Endothelial cell of hepatic sinusoid (primary cell): ENCODE results near the gene KRTAP5-6.

Source experiments
- in situ Hi-C: cut with HindIII; loops from 2 replicates; pipeline ENCODE4 v1.10.0; 2017; ENCODE audit warnings: low sequenced_read_pairs

The KRTAP5-6 gene, protein sequence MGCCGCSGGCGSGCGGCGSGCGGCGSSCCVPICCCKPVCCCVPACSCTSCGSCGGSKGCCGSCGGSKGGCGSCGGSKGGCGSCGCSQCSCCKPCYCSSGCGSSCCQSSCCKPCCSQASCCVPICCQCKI

DNA sequence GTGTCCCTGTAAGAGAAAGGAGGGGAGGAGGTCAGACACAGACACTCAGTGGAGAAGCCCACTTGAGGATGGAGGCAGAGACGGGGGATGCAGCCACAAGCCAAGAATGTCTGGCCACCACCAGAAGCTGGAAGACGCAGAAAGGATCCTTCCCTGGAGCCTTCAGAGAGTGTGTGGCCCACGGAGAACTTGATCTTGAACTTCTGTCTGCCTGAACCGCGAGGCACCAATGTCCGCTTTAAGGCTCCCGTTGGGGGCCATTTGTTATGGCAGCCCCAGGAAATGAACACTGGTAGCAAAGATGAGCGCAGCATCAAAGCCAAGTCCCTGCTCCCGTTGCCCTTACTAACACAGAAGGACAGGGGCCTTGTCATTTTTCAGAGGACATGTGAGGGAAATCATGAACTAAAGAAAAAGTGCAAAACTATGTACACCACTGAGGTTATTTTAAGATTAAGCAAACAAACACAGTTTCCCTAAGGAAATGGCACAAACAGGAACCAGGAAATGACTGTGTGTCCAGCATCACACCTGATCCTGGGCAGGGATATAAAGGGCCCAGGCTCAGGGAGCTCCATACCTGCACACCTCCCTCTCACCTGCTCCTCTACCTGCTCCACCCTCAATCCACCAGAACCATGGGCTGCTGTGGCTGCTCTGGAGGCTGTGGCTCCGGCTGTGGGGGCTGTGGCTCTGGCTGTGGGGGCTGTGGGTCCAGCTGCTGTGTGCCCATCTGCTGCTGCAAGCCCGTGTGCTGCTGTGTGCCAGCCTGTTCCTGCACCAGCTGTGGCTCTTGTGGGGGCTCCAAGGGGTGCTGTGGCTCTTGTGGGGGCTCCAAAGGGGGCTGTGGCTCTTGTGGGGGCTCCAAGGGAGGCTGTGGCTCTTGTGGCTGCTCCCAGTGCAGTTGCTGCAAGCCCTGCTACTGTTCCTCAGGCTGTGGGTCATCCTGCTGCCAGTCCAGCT is at the start of gene KRTAP5-6:
TSS of gene KRTAP5-6 (plus strand) at position 588 of the 963 bp plus-strand sequence. CDS start at position 639, 51 bp downstream.
- in situ Hi-C loops = no loop called here

DNA sequence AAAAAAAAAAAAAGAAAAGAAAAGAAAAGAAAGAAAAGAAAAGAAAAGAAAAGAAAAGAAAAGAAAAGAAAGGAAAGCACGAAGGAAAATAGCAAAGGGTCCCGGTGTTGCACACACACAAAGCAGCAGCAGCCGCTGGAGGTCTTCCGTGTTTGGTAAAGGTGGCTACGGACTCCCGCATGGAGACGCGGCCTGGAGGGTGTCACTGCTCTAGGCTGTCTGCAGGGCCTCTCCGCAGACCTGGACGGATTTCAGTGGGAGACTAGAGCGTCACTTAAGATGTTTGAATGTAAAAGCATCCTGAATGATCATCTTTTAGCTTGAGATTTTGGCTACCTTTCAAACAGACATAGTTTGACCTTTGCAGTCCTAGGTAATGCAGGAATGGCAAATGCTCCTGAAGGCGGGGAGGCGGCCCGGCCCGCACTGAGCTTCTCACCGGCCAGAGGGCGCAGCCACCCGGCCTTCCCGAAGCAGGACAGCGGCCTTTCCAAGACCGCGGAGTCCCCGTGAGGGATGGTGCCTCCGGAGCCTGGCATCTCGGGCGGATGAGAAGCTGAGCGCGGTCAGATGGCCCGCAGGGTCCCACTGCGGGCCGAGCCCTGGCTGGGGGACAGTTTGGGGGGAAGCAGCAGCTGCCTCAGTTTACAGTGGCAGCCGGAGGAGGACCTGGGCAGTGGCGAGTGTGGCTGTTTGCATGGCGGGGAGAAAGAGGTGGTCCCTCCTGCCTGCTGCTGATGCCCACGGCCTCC is 48.9 kb upstream of the KRTAP5-6 start:
- in situ Hi-C loops = no loop called here

- in situ Hi-C loops = no loop called here
Measured at GRCh38 chr11:1648653-1649420, 48.2 kb upstream of the KRTAP5-6 start.

DNA sequence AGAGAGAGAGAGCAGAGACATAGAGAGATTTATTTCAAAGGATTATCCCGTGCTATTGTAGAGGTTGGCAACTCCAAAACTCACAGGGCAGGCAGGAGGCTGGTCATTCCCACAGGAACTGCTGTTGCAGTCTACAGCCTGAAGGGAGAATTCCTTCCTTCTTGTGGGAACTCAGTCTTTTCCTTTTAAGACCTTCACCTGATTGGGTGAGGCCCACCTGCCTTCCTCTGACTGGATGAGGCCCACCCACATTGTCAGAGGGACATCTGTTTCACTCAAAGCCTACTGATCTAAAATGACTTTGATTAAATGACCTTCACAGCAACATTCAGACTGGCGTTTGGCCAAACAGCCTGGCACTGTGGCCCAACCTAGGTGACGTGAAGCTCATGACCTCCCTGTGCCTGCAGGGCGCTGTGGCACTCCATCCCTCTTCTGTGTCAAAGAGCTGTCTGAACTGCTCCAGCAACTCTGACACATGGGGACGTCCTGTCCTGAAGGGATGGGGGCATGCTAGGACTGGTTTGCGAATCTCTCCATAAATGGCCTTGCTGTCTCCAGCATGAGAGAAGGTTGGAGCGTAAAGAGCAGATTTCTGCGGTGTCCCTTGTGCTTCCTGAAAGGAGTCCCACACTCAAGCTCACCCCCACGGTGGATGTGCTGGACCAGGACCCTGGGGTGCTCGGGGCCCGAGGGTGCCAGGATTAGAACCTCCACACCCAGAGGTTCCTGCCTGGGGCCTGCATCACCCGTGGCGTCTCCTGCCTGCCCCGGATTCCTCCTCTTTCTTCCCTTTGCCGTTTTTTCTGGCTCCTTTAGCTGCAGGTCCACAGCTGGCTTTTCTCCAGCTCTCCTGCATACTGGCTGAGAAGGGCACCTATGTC is 46.7 kb upstream of the KRTAP5-6 start:
- in situ Hi-C loops = no loop called here

DNA sequence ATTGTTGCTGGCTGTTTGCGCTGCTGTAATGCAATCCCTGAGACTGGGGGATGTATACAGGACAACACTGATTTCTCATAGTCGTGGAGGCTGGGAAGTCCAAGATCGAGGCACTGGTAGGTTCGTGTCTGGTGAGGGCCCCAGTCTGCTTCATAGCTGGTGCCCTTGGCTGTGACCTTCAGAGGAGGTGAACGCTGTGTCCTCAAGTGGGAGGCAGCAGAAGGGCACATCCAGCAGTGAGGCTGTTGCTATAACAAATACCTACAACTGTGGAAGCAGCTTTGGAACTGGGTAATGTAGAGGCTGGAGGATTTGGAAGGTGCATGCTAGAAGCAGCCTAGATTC is 46.1 kb upstream of the KRTAP5-6 start:
- in situ Hi-C loops = no loop called here

DNA sequence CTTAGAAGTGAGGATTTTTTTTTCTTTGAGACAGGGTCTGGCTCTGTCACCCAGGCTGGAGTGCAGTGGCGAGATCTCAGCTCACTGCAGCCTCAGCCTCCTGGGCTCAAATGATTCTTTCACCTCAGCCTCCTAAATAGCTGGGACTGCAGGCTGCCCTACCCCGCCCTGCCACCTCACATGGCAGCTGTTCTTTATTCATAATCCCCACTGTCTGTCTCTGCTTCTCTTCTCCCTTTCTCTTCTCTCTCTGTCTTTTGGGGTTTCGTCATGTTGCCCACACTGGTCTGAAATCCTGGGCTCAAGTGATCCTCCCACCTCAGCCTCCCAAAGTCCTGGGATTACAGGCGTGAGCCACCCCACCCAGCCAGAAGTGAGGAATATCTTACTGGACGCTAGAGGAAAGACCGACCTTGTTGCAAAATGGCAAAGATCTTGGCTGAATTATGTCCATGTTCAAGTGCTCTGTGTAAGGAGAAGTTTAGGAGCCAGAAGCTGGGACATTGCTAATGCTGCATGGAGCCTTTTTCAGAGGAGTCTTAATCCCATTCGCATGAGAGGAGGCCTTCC is 45.5 kb upstream of the KRTAP5-6 start:
- in situ Hi-C loops = no loop called here

DNA sequence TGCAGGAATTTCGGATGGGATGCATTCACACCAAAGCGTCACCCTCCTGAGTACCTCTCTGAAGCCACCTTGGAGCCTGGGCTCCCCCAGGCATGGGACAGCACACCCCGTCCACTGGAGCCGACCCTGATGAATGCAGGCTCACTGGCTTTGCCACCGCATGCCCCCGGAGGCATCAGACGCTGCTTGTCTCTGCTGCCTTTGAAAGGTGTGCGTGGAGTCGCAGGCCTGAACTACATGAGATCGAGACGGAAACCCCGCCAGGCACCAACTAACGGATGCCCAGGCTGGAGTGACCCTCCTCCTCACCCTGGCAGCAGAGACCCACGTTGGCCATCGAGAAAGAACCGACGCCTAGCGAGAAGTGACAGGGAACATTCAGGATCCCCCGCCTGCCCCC is 45.0 kb upstream of the KRTAP5-6 start:
- in situ Hi-C loops = no loop called here

DNA sequence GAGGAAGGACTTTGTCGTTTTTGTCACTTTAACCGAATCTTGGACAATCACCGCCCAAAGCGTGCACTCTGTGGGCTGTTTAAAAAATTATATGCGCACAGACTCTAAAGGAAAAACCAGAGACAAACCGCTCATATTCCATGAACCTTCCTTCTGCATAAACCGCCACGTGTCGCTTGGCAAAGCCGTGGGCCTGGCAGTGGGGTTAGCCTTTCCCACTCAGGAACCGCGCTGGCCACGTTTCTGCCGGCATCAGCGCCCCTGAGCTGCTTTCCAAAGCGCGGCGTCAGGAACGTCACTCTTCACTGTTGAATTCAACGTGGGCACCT is 44.6 kb upstream of the KRTAP5-6 start:
- in situ Hi-C loops = no loop called here

DNA sequence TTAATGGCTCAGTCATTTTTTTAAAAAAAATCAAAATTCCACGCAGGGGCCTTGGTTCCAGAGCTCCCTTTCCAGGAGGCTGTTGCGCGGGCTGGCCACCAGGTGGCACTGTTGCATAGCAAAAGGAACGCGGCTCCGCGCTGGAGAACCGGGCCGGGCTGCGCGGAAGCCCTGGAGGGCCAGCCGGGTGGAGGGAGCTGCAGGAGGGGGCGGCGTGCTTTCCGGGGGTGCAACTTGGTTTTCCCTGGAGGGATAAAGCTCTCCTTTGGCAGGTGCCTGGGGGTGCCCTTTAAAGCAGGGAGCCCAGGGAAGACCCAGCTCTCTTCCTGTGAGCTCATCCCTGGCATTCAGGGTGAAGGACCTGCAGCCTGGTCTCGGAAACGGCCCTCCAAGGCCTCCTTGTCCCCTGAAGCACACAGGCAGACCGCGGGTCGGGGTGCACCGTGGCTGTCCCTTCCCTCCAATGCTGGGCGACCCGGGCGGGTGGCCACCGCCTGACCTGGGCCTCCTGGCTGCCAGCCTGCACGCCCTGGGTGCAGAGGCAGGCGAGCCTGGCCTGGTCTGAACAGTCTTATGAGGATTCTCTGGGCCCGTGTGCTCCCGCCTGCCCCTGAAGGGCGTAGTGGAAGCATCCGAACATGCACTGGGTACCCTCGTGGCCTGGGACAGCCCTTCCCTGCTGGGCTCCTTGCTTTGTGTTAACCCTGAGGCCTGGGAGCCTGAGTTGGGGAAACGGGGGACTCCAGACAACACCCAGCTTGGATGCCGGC is 44.0 kb upstream of the KRTAP5-6 start:
- in situ Hi-C loops = no loop called here

DNA sequence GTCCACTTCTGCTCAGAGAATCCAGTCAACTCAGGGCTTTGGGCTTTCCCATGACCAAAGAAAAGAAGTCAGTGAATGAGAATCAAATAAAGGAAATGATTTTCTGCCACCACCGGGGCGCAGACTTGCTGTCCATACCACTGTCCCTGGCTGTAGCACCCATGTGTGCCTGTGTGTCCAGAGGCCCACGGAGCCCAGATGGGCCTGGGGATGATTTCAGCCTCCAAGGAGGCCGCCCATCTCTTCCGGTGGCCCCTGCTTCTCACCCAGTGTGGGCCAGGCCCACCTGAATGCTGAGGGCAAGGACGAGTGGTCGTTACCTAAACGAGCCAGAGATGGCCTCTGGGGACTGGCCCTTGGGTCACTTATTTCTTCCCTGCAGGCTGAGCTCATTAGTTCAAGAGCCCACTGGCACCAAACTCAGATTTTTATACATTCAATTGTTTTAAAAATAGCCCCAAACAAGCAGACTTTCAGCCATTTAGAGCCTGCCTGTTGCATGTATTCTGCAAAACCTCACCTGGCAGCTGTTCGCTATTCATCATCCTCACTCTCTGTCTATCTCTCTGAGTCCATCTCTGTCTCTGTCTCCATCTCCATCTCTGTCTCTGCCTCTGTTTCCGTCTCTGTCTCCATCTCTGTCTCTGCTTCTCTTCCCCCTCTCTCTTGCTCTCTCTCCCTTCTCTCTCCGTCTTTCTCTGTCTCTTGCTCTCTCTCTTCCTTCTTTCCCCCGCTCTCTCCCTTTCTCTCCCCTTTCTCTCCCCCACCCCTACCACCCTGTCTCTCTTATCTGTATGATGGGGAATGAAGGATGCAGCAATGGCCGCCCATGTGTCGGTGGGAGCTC is 43.2 kb upstream of the KRTAP5-6 start:
- in situ Hi-C loops = no loop called here

DNA sequence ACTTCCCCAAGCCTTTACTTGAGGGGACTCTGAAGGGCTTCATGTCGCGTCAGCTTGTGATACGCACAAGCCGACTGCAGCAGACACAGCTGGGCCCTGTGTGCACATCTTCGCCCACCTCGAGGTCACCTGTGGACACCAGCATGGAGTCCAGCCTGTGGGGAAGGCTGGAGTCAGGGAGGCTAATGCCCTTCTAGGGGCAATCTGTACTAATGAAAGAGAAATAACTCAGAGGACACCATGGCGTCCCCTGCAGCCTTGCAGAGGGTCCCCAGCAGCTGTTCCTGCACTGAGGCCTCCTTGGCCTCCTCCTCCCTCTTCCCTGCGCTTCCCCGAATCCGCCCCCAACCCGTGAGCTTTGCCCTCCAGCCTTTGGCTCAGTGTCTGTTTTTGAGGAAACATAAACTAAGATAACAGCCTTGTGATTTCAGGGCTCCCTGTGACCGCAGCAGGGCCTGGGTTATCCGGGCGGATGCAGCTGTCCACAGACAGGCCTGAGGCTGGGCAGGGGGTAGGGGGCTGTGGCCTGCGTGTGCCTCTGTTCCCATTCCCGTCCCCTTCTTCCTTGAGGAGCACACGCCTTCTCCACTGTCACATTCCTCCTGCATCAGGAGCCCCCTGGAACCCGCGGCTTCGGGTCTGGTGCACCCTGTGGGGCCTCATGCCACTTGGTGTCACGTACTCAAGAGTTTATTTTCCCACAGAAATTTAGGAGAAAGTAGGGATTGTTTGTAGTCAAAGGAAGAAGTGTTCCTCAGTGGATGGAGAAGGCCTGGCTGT is 42.4 kb upstream of the KRTAP5-6 start:
- in situ Hi-C loops = no loop called here

- in situ Hi-C loops = no loop called here
Measured at GRCh38 chr11:1655168-1656060, 41.6 kb upstream of the KRTAP5-6 start.

DNA sequence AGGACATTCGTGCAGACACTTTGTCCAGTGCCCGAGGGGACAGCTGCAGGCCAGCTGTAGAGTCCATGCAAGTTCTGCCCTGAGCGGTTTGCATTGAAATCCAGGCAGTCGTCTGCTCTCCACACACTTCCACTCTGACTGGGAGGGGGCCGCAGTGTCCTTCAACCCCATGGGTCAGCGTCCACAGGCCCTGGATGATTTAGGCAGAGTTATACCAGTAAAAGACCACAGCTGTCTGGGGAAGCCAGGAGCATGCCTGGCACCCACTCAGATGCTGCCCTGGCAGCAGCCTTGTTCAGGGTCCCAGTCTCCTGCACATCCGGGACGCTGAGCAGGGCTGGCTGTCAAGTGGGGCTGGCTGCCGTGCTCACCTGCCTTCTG is 40.9 kb upstream of the KRTAP5-6 start:
- in situ Hi-C loops = no loop called here

- in situ Hi-C loops = no loop called here
Measured at GRCh38 chr11:1656670-1657069, 40.3 kb upstream of the KRTAP5-6 start.

- in situ Hi-C loops = no loop called here
Measured at GRCh38 chr11:1659506-1659905, 37.5 kb upstream of the KRTAP5-6 start.

GRCh38 chr11:1660111-1660867 is 36.7 kb upstream of the KRTAP5-6 start:
- in situ Hi-C loops = no loop called here
